GM23338 (cell line): Measurements from ENCODE around the gene SLC16A12. TPM values are rescaled to one million over a fixed set of nuclear protein-coding genes. Genes with fewer than 3 reads are reported as not detected.

ENCODE experiments used
- ATAC-seq: fragments of 200-7000 bp; cut with Tn5 transposase; 3 replicates; pipeline ENCODE4 v1.9.1; 2020
- DNase-seq: peaks from one replicate; pipeline ENCODE4 v3.0.0-alpha.2; 2015; ENCODE audit warnings: low spot score
- H2AFZ ChIP-seq: fragments of 200-600 bp; sonication (generic); 2 replicates; pipeline ENCODE4 v1.8.0; 2016; ENCODE audit warnings: antibody characterized with exemption, mild to moderate bottlenecking, moderate library complexity
- H3F3A ChIP-seq: fragments of 200-600 bp; sonication (generic); replicated peaks from 2 replicates; pipeline ENCODE4 v1.8.0; 2017; ENCODE audit warnings: antibody characterized with exemption, mixed run types, low read depth
- H3K27ac ChIP-seq: fragments of 200-600 bp; sonication (generic); 2 replicates; pipeline ENCODE4 v1.6.1; 2016; ENCODE audit warnings: low read depth
- H3K27me3 ChIP-seq: fragments of 200-600 bp; sonication (generic); 2 replicates; pipeline ENCODE4 v1.8.0; 2016; ENCODE audit warnings: mild to moderate bottlenecking, mixed run types, moderate library complexity; ENCODE audit not compliant: insufficient read depth
- H3K36me3 ChIP-seq: fragments of 200-600 bp; sonication (generic); 2 replicates; pipeline ENCODE4 v1.8.0; 2016; ENCODE audit warnings: mild to moderate bottlenecking; ENCODE audit not compliant: insufficient read depth
- H3K4me1 ChIP-seq: fragments of 200-600 bp; sonication (generic); 2 replicates; pipeline ENCODE4 v1.8.0; 2016; ENCODE audit warnings: mild to moderate bottlenecking, moderate library complexity; ENCODE audit not compliant: insufficient read depth
- H3K4me2 ChIP-seq: fragments of 200-600 bp; sonication (generic); 2 replicates; pipeline ENCODE4 v1.7.1; 2017; ENCODE audit warnings: mixed run types
- H3K4me3 ChIP-seq: fragments of 200-600 bp; sonication (generic); 2 replicates; pipeline ENCODE4 v1.6.1; 2016; ENCODE audit warnings: mixed run types
- H3K79me2 ChIP-seq: fragments of 200-600 bp; sonication (generic); replicated peaks from 2 replicates; pipeline ENCODE4 v1.8.0; 2017; ENCODE audit warnings: mild to moderate bottlenecking; ENCODE audit not compliant: insufficient read depth
- H3K9me2 ChIP-seq: fragments of 200-600 bp; sonication (generic); 2 replicates; pipeline ENCODE4 v1.8.0; 2017; ENCODE audit not compliant: insufficient read depth
- H4K20me1 ChIP-seq: fragments of 200-600 bp; sonication (generic); replicated peaks from 2 replicates; pipeline ENCODE4 v1.8.0; 2017; ENCODE audit warnings: mild to moderate bottlenecking; ENCODE audit not compliant: insufficient read depth
- H3K27ac Mint-ChIP-seq: 2 replicates; pipeline ENCODE4 v1.8.0; 2020; ENCODE audit warnings: inconsistent platforms, mild to moderate bottlenecking, moderate library complexity, mixed read lengths
- H3K27me3 Mint-ChIP-seq: 3 replicates; pipeline ENCODE4 v1.8.0; 2022; ENCODE audit warnings: low read depth, mild to moderate bottlenecking, moderate library complexity, mixed read lengths, inconsistent platforms; ENCODE audit not compliant: insufficient read depth, poor library complexity
- H3K36me3 Mint-ChIP-seq: 3 replicates; pipeline ENCODE4 v1.8.0; 2021; ENCODE audit warnings: low read depth, mild to moderate bottlenecking, inconsistent platforms, moderate library complexity, mixed read lengths
- H3K4me1 Mint-ChIP-seq: 3 replicates; pipeline ENCODE4 v1.8.0; 2020; ENCODE audit warnings: mild to moderate bottlenecking, inconsistent platforms, mixed read lengths
- H3K4me3 Mint-ChIP-seq: 3 replicates; pipeline ENCODE4 v1.8.0; 2021; ENCODE audit warnings: moderate library complexity, mild to moderate bottlenecking, inconsistent platforms, mixed read lengths
- H3K9me3 Mint-ChIP-seq: 3 replicates; pipeline ENCODE4 v1.8.0; 2020; ENCODE audit warnings: moderate library complexity, mild to moderate bottlenecking, inconsistent platforms, mixed read lengths
- CREB1 ChIP-seq: fragments of 250-450 bp; sonication (Bioruptor Pico); IDR thresholded peaks from 2 replicates; pipeline ENCODE4 v1.5.0; 2020; ENCODE audit warnings: low read depth, mild to moderate bottlenecking, moderate library complexity
- CTCF ChIP-seq, 2 experiments: fragments of 200-600 bp in 1 of 2; sonication (generic) in 1 of 2; conservative IDR thresholded peaks; 2 replicates each; pipeline versions ENCODE4 v1.5.1 to v1.6.1; 2016 to 2017; ENCODE audit warnings: antibody characterized with exemption in 2 of 2, low read depth in 2 of 2, mild to moderate bottlenecking in 2 of 2, moderate library complexity in 1 of 2
- EZH2 ChIP-seq: fragments of 200-600 bp; sonication (generic); IDR thresholded peaks from one replicate; pipeline ENCODE4 v1.8.0; 2017; ENCODE audit warnings: antibody characterized with exemption, mild to moderate bottlenecking, low read depth; ENCODE audit not compliant: unreplicated experiment
- EZH2phosphoT487 ChIP-seq: fragments of 200-600 bp; sonication (generic); IDR thresholded peaks from one replicate; pipeline ENCODE4 v1.8.1; 2018; ENCODE audit warnings: antibody characterized with exemption; ENCODE audit not compliant: unreplicated experiment
- NANOG ChIP-seq: IDR thresholded peaks from 2 replicates; pipeline ENCODE4 v1.6.1; 2016; ENCODE audit warnings: antibody characterized with exemption, borderline replicate concordance
- POLR2AphosphoS5 ChIP-seq: IDR thresholded peaks from 2 replicates; pipeline ENCODE4 v1.6.1; 2016; ENCODE audit warnings: antibody characterized with exemption, low read depth
- REST ChIP-seq: IDR thresholded peaks from one replicate; pipeline ENCODE4 v1.6.1; 2018; ENCODE audit warnings: antibody characterized with exemption; ENCODE audit not compliant: unreplicated experiment
- STAT1 ChIP-seq: IDR thresholded peaks from one replicate; pipeline ENCODE4 v1.6.1; 2016; ENCODE audit warnings: antibody characterized with exemption; ENCODE audit not compliant: unreplicated experiment
- ZNF114 ChIP-seq: fragments of 250-450 bp; sonication (Bioruptor Pico); IDR thresholded peaks from 2 replicates; pipeline ENCODE4 v1.5.0; 2020; ENCODE audit warnings: mild to moderate bottlenecking, moderate library complexity
- ZNF331 ChIP-seq: fragments of 250-450 bp; sonication (Bioruptor Pico); IDR thresholded peaks from 2 replicates; pipeline ENCODE4 v1.5.0; 2020; ENCODE audit warnings: low read depth, mild to moderate bottlenecking, moderate library complexity
- polyA plus RNA-seq: library from polyadenylated mRNA; unstranded; fragments of >200 nt; fragmentation: Nextera tagmentation; extraction: Ambion mirVana; gene quantifications from 2 replicates; pipeline ENCODE4 v1.2.1, GENCODE V29; 2016
- total RNA-seq: library from RNA; depleted of rRNA; stranded (reverse); fragments of >200 nt; shearing (Covaris generic); gene quantifications from 2 replicates; pipeline ENCODE4 v1.2.3, GENCODE V29; 2014

Gene SLC16A12
- total and polyA plus RNA-seq, 2 experiments from 2014 or later: 0.84 to 2.0 TPM

GRCh38 chr10:89565180-89565579 is 29.8 kb upstream of the SLC16A12 start (continued):
- TF ChIP-seq REST: no peak

- Histone ChIP-seq H3K79me2 (no peaks in the 10 kb centered on the region), H3F3A (no peaks in the 10 kb centered on the region; the same call in 1 of the 2 replicates), H3K4me3 (no peak overlapping the region), H3K27me3 (no peaks in the 10 kb centered on the region), H3K36me3 (no peaks in the 10 kb centered on the region), H3K27ac (no peak overlapping the region), H3K4me2 (no peak overlapping the region), H3K9me2 (peaks cover 3% of the 10 kb centered on the region; the same call in 1 of the 2 replicates), H3K4me1 (peaks cover 21% of the 10 kb centered on the region), H2AFZ (no peak overlapping the region), H4K20me1 (no peaks in the 10 kb centered on the region)
- TF ChIP-seq CTCF (conservative IDR thresholded peaks at IDR 0.05; ENCODE audit: low read depth in 2 of 2) (peak; percentile 72 to 77), POLR2AphosphoS5 (no peak), ZNF114 (no peak), CREB1 (CRISPR knock-in tag) (no peak)
- H3K4me1 Mint-ChIP-seq: peaks cover 36% of the 10 kb centered on the region
- no peaks in the 10 kb centered on the region; the same call in 2 of the 3 replicates for H3K9me3 Mint-ChIP-seq
- peak; percentile 49; the same call in 2 of the 3 replicates for ATAC-seq
- H3K36me3 Mint-ChIP-seq: peaks cover 3% of the 10 kb centered on the region; the same call in 1 of the 3 replicates
- peak; percentile 63 for DNase-seq
- H3K27me3 Mint-ChIP-seq: peaks cover 3% of the 10 kb centered on the region
- no peak overlapping the region for H3K27ac Mint-ChIP-seq
- no peak overlapping the region for H3K4me3 Mint-ChIP-seq
These were observed 28.6 kb upstream of the SLC16A12 start for GRCh38 chr10:89563861-89564478.

- H3K36me3 Mint-ChIP-seq: peaks cover 7% of the 10 kb centered on the region; the same call in 2 of the 3 replicates
- no peak overlapping the region for H3K27ac Mint-ChIP-seq
- Histone ChIP-seq H3K4me1 (peaks cover 21% of the 10 kb centered on the region), H3K9me2 (peaks cover 6% of the 10 kb centered on the region; the same call in 1 of the 2 replicates), H3K27me3 (no peaks in the 10 kb centered on the region), H2AFZ (no peak overlapping the region), H4K20me1 (no peaks in the 10 kb centered on the region), H3K27ac (no peak overlapping the region), H3F3A (no peaks in the 10 kb centered on the region; the same call in 1 of the 2 replicates), H3K36me3 (no peaks in the 10 kb centered on the region), H3K79me2 (no peaks in the 10 kb centered on the region), H3K4me2 (peak overlapping the region; percentile 37; the same call in 1 of the 2 replicates), H3K4me3 (no peak overlapping the region)
- peaks cover 4% of the 10 kb centered on the region; the same call in 1 of the 3 replicates for H3K9me3 Mint-ChIP-seq
- ATAC-seq (no peak), DNase-seq (no peak)
- peaks cover 41% of the 10 kb centered on the region for H3K4me1 Mint-ChIP-seq
- H3K4me3 Mint-ChIP-seq: no peak overlapping the region
- peaks cover 6% of the 10 kb centered on the region for H3K27me3 Mint-ChIP-seq
- TF ChIP-seq EZH2phosphoT487 (no peak), POLR2AphosphoS5 (no peak), STAT1 (no peak), CREB1 (CRISPR knock-in tag) (no peak), REST (no peak), CTCF (conservative IDR thresholded peaks at IDR 0.05; ENCODE audit: low read depth in 2 of 2) (no peak), ZNF331 (CRISPR knock-in tag) (no peak), NANOG (no peak), EZH2 (no peak)
These were observed 27.9 kb upstream of the SLC16A12 start for GRCh38 chr10:89563311-89563710.
